SK-N-SH treated with all-trans-retinoic acid at 6 μM for 48 hours (cell line): ENCODE data around the gene MPST.

Experiments used
- ATAC-seq: fragments of 200-7000 bp; cut with Tn5 transposase; 3 replicates; pipeline ENCODE4 v1.9.1; 2020; ENCODE audit warnings: mild to moderate bottlenecking, moderate library complexity
- ARNTL ChIP-seq: fragments of 450-650 bp; formaldehyde crosslinking; IDR thresholded peaks from 2 replicates; pipeline ENCODE4 v1.5.0; 2020; ENCODE audit warnings: low read depth, mild to moderate bottlenecking, moderate library complexity, borderline replicate concordance
- BACH2 ChIP-seq: fragments of 250-450 bp; sonication (Bioruptor Pico); IDR thresholded peaks from 2 replicates; pipeline ENCODE4 v1.9.0; 2021; ENCODE audit warnings: mild to moderate bottlenecking, borderline replicate concordance
- CSDC2 ChIP-seq: fragments of 250-450 bp; sonication (Bioruptor Pico); IDR thresholded peaks from 2 replicates; pipeline ENCODE4 v1.5.0; 2020; ENCODE audit warnings: mild to moderate bottlenecking, moderate library complexity
- ESRRG ChIP-seq: fragments of 250-450 bp; sonication (Bioruptor Pico); IDR thresholded peaks from 2 replicates; pipeline ENCODE4 v1.6.1; 2021; ENCODE audit warnings: mild to moderate bottlenecking
- GLIS3 ChIP-seq: fragments of 250-450 bp; sonication (Bioruptor Pico); IDR thresholded peaks from 2 replicates; pipeline ENCODE4 v1.5.0; 2020; ENCODE audit warnings: mild to moderate bottlenecking, moderate library complexity
- ISL1 ChIP-seq: fragments of 250-450 bp; sonication (Bioruptor Pico); IDR thresholded peaks from 2 replicates; pipeline ENCODE4 v2.1.2; 2022; ENCODE audit warnings: mild to moderate bottlenecking, moderate library complexity
- OSR1 ChIP-seq: fragments of 250-450 bp; sonication (Bioruptor Pico); IDR thresholded peaks from 2 replicates; pipeline ENCODE4 v1.8.0; 2022; ENCODE audit warnings: moderate library complexity, mild to moderate bottlenecking, inconsistent platforms
- PPARA ChIP-seq: fragments of 250-450 bp; sonication (Bioruptor Pico); IDR thresholded peaks from 2 replicates; pipeline ENCODE4 v1.5.0; 2020; ENCODE audit warnings: mild to moderate bottlenecking, borderline replicate concordance
- RARB ChIP-seq: fragments of 250-450 bp; sonication (Bioruptor Pico); IDR thresholded peaks from 2 replicates; pipeline ENCODE4 v1.8.0; 2021; ENCODE audit warnings: mild to moderate bottlenecking, moderate library complexity
- SNAI2 ChIP-seq: fragments of 250-450 bp; sonication (Bioruptor Pico); IDR thresholded peaks from 2 replicates; pipeline ENCODE4 v1.5.0; 2020; ENCODE audit warnings: mild to moderate bottlenecking, moderate library complexity
- TCF4 ChIP-seq: fragments of 250-450 bp; sonication (Bioruptor Pico); IDR thresholded peaks from 2 replicates; pipeline ENCODE4 v1.8.0; 2021; ENCODE audit warnings: mild to moderate bottlenecking, moderate library complexity, borderline replicate concordance
- TOX ChIP-seq: fragments of 250-450 bp; sonication (Bioruptor Pico); IDR thresholded peaks from 2 replicates; pipeline ENCODE4 v1.8.0; 2021; ENCODE audit warnings: mild to moderate bottlenecking, moderate library complexity, borderline replicate concordance
- ZC3H10 ChIP-seq: fragments of 250-450 bp; sonication (Bioruptor Pico); IDR thresholded peaks from 2 replicates; pipeline ENCODE4 v1.5.1; 2021; ENCODE audit warnings: mild to moderate bottlenecking, moderate library complexity
- ZFP3 ChIP-seq: fragments of 250-450 bp; sonication (Bioruptor Pico); IDR thresholded peaks from 2 replicates; pipeline ENCODE4 v1.5.0; 2020; ENCODE audit warnings: mild to moderate bottlenecking, moderate library complexity
- ZFP30 ChIP-seq: fragments of 450-650 bp; formaldehyde crosslinking; IDR thresholded peaks from 2 replicates; pipeline ENCODE4 v1.5.0; 2022; ENCODE audit warnings: mild to moderate bottlenecking, moderate library complexity
- ZNF565 ChIP-seq: fragments of 450-650 bp; formaldehyde crosslinking; conservative IDR thresholded peaks from 2 replicates; pipeline ENCODE4 v1.5.0; 2020; ENCODE audit warnings: low read depth, mild to moderate bottlenecking, moderate library complexity
- ZNF70 ChIP-seq: fragments of 450-650 bp; formaldehyde crosslinking; IDR thresholded peaks from 2 replicates; pipeline ENCODE4 v1.5.0; 2020; ENCODE audit warnings: mild to moderate bottlenecking, moderate library complexity
- ZNF8 ChIP-seq: fragments of 450-650 bp; formaldehyde crosslinking; IDR thresholded peaks from 2 replicates; pipeline ENCODE4 v1.5.0; 2020; ENCODE audit warnings: mild to moderate bottlenecking, moderate library complexity
- TF ChIP-seq, protein P1 (sequence below): fragments of 250-450 bp; sonication (Bioruptor Pico); IDR thresholded peaks from 2 replicates; pipeline ENCODE4 v1.5.1; 2021; ENCODE audit warnings: mild to moderate bottlenecking, moderate library complexity
- TF ChIP-seq, protein P2 (sequence below): fragments of 250-450 bp; sonication (Bioruptor Pico); IDR thresholded peaks from 2 replicates; pipeline ENCODE4 v1.5.1; 2020; ENCODE audit warnings: low read depth, mild to moderate bottlenecking, moderate library complexity
- TF ChIP-seq, protein P3 (sequence below): fragments of 250-450 bp; sonication (Bioruptor Pico); IDR thresholded peaks from 2 replicates; pipeline ENCODE4 v1.5.0; 2020; ENCODE audit warnings: mild to moderate bottlenecking, moderate library complexity
- TF ChIP-seq, protein P4 (sequence below): fragments of 250-450 bp; sonication (Bioruptor Pico); IDR thresholded peaks from 2 replicates; pipeline ENCODE4 v1.8.0; 2021; ENCODE audit warnings: low read depth, mild to moderate bottlenecking, moderate library complexity, borderline replicate concordance
- TF ChIP-seq, protein P5 (sequence below): fragments of 250-450 bp; sonication (Bioruptor Pico); IDR thresholded peaks from 2 replicates; pipeline ENCODE4 v1.8.0; 2020; ENCODE audit warnings: mild to moderate bottlenecking, moderate library complexity, borderline replicate concordance

MPST gene

DNA sequence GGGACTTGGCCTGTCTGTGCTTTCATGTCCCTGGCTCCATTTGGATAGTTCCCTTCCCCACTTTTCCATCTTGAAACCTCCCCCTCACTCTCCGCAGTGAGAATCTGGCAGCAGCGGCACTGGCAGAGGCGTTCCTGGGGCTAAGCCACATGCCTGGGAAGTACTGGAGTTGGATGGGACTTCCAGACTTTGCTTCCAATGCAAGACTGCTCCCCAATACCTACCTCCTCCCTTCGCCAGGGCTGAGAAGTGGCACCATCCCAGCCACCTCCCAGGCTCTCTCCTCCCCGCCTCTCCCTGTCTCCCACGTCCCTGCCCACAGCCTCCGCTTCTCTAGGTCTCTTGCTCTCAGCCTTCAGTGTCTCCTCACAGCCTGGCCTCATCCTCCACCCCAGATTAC is 16.9 kb upstream of the MPST start:
- no peak for ATAC-seq
- TF ChIP-seq ZNF70 (CRISPR knock-in tag): no peak
- no peak for TF ChIP-seq ZC3H10
- no peak for TF ChIP-seq ZFP3
- no peak for TF ChIP-seq ESRRG
- no peak for TF ChIP-seq TOX (CRISPR knock-in tag)
- TF ChIP-seq, protein P1, sequence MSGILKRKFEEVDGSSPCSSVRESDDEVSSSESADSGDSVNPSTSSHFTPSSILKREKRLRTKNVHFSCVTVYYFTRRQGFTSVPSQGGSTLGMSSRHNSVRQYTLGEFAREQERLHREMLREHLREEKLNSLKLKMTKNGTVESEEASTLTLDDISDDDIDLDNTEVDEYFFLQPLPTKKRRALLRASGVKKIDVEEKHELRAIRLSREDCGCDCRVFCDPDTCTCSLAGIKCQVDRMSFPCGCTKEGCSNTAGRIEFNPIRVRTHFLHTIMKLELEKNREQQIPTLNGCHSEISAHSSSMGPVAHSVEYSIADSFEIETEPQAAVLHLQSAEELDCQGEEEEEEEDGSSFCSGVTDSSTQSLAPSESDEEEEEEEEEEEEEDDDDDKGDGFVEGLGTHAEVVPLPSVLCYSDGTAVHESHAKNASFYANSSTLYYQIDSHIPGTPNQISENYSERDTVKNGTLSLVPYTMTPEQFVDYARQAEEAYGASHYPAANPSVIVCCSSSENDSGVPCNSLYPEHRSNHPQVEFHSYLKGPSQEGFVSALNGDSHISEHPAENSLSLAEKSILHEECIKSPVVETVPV (CRISPR knock-in tag): no peak
- TF ChIP-seq ZNF8 (CRISPR knock-in tag): no peak
- no peak for TF ChIP-seq GLIS3 (CRISPR knock-in tag)
- TF ChIP-seq OSR1 (CRISPR knock-in tag): no peak
- TF ChIP-seq RARB: no peak
- TF ChIP-seq, protein P2, sequence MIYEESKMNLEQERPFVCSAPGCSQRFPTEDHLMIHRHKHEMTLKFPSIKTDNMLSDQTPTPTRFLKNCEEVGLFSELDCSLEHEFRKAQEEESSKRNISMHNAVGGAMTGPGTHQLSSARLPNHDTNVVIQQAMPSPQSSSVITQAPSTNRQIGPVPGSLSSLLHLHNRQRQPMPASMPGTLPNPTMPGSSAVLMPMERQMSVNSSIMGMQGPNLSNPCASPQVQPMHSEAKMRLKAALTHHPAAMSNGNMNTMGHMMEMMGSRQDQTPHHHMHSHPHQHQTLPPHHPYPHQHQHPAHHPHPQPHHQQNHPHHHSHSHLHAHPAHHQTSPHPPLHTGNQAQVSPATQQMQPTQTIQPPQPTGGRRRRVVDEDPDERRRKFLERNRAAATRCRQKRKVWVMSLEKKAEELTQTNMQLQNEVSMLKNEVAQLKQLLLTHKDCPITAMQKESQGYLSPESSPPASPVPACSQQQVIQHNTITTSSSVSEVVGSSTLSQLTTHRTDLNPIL (CRISPR knock-in tag): no peak
- TF ChIP-seq, all 23 proteins: peak for 0

DNA sequence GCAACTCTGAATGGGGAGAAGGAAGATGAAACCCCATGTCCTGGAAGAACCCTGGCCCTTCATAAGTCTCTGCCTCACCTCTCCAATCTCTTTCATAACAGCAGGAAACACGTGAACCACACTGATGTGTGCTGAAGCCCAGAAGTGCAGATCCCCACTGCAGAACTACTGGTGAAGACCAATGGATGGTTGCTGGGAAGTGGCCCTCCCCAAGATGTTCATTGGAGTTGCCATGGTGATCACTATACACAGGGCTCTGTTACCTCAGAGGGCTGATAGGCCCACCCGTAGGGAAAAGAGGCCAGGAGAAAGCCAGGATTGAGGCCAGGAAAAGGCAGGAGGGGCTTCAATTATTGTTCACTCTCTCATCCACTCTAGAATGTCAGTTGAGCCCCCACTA is 11.9 kb upstream of the MPST start:
- TF ChIP-seq TCF4 (CRISPR knock-in tag): no peak
- TF ChIP-seq ZFP30 (CRISPR knock-in tag): no peak
- no peak for TF ChIP-seq RARB
- TF ChIP-seq ZNF70 (CRISPR knock-in tag): no peak
- TF ChIP-seq PPARA (CRISPR knock-in tag): no peak
- TF ChIP-seq, protein P3, sequence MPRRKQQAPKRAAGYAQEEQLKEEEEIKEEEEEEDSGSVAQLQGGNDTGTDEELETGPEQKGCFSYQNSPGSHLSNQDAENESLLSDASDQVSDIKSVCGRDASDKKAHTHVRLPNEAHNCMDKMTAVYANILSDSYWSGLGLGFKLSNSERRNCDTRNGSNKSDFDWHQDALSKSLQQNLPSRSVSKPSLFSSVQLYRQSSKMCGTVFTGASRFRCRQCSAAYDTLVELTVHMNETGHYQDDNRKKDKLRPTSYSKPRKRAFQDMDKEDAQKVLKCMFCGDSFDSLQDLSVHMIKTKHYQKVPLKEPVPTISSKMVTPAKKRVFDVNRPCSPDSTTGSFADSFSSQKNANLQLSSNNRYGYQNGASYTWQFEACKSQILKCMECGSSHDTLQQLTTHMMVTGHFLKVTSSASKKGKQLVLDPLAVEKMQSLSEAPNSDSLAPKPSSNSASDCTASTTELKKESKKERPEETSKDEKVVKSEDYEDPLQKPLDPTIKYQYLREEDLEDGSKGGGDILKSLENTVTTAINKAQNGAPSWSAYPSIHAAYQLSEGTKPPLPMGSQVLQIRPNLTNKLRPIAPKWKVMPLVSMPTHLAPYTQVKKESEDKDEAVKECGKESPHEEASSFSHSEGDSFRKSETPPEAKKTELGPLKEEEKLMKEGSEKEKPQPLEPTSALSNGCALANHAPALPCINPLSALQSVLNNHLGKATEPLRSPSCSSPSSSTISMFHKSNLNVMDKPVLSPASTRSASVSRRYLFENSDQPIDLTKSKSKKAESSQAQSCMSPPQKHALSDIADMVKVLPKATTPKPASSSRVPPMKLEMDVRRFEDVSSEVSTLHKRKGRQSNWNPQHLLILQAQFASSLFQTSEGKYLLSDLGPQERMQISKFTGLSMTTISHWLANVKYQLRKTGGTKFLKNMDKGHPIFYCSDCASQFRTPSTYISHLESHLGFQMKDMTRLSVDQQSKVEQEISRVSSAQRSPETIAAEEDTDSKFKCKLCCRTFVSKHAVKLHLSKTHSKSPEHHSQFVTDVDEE (CRISPR knock-in tag): no peak
- TF ChIP-seq, protein P2 (CRISPR knock-in tag): no peak
- TF ChIP-seq, protein P4, sequence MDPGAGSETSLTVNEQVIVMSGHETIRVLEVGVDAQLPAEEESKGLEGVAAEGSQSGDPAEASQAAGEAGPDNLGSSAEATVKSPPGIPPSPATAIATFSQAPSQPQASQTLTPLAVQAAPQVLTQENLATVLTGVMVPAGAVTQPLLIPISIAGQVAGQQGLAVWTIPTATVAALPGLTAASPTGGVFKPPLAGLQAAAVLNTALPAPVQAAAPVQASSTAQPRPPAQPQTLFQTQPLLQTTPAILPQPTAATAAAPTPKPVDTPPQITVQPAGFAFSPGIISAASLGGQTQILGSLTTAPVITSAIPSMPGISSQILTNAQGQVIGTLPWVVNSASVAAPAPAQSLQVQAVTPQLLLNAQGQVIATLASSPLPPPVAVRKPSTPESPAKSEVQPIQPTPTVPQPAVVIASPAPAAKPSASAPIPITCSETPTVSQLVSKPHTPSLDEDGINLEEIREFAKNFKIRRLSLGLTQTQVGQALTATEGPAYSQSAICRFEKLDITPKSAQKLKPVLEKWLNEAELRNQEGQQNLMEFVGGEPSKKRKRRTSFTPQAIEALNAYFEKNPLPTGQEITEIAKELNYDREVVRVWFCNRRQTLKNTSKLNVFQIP: no peak
- no peak for TF ChIP-seq ARNTL
- TF ChIP-seq ZFP3: no peak
- TF ChIP-seq ISL1: no peak
- no peak for TF ChIP-seq CSDC2 (CRISPR knock-in tag)
- no peak for TF ChIP-seq SNAI2
- TF ChIP-seq ZNF565 (CRISPR knock-in tag): no peak
- no peak for ATAC-seq

DNA sequence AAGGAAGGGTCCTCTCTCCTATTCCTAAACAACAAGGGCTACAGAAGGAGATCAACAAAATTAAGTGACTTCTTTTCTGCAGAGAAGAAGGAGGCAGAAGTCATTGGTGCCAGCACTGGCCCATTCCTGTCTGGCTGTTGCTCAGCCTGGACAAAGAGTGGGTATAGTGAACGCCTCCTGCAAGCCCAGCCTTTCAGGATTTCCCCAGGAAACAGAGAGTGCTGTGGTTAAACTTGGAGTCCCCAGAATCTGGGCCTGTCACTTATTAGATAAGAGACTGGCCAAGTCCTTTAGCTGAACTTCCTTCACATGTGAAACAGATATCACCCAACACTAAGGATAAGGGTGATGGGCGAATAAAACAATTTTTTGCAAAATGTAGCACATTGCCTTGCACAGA is 11.2 kb upstream of the MPST start:
- no peak for TF ChIP-seq ZNF565 (CRISPR knock-in tag)
- no peak for TF ChIP-seq ZFP30 (CRISPR knock-in tag)
- no peak for ATAC-seq

DNA sequence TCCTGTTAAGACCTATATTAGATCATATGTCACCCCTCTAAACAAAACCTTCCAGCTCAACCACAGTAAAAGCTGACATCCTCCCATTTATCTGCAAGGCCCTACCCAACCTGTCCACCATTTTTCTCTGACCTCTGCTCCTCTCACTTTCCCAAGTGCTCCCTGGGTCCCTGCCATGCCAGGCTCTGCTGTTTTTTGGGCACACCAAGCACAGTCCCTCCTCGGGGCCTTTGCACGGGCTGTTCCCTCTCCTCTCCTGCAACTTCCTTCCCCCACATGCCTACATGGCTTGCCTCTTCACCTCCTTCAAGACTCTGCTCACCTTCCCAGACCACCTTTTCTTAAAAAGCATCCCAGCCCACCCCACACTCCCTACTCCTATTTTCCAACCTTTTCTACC is 10.1 kb upstream of the MPST start:
- ATAC-seq: no peak
- TF ChIP-seq ISL1: no peak
- no peak for TF ChIP-seq PPARA (CRISPR knock-in tag)
- no peak for TF ChIP-seq GLIS3 (CRISPR knock-in tag)
- TF ChIP-seq SNAI2: no peak
- TF ChIP-seq TCF4 (CRISPR knock-in tag): no peak
- TF ChIP-seq, protein P4: no peak
- TF ChIP-seq ZNF8 (CRISPR knock-in tag): no peak
- no peak for TF ChIP-seq CSDC2 (CRISPR knock-in tag)
- TF ChIP-seq RARB: no peak
- TF ChIP-seq, protein P5, sequence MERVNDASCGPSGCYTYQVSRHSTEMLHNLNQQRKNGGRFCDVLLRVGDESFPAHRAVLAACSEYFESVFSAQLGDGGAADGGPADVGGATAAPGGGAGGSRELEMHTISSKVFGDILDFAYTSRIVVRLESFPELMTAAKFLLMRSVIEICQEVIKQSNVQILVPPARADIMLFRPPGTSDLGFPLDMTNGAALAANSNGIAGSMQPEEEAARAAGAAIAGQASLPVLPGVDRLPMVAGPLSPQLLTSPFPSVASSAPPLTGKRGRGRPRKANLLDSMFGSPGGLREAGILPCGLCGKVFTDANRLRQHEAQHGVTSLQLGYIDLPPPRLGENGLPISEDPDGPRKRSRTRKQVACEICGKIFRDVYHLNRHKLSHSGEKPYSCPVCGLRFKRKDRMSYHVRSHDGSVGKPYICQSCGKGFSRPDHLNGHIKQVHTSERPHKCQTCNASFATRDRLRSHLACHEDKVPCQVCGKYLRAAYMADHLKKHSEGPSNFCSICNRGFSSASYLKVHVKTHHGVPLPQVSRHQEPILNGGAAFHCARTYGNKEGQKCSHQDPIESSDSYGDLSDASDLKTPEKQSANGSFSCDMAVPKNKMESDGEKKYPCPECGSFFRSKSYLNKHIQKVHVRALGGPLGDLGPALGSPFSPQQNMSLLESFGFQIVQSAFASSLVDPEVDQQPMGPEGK (CRISPR knock-in tag): no peak
- TF ChIP-seq, protein P1 (CRISPR knock-in tag): no peak
- TF ChIP-seq BACH2: no peak
- TF ChIP-seq ZFP3: no peak
